ENCODE data around the gene ITGB4. TPM values are rescaled to one million over a fixed set of nuclear protein-coding genes. Genes with fewer than 3 reads are reported as not detected.

ITGB4 gene
- total RNA-seq, 2 donors from 2014 or later: 18.9 to 26.9 TPM

DNA sequence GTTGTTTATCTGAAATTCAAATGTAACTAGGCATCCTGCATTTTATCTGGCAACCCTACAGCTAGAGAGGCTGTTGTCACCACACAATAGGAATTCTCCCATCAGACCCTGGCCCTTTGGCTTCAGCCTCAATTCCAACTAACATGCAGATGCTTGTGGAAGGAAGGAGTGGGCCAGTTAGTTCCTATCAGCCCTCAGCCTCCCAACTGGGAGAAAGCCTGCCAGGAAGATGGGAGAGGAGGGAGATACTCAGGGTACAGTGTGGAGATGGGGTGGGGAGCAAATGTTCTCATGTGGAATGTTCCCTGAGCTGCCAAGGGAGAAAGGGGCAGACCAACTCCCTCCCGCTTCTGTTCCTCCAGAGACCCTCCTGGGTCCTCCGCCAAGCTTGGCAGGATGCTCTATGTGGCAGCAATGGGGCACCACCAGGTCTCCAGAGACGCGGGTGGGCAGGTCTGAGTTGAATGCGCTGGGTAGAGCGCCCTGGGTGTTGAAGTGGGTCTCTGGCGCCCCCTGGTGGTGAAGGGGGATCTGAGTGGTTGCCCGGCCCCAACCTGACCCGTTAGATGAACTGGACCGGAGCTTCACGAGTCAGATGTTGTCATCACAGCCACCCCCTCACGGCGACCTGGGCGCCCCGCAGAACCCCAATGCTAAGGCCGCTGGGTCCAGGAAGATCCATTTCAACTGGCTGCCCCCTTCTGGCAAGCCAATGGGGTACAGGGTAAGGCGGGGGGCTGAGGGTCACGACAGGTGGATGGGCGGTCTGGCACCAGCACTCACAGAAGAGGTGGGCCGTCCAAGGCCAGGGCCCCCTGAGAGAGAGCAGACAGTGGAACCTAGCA lies 28.5 kb downstream of the ITGB4 start:
- peak; percentile 91 for DNase-seq
- intact Hi-C loops (cut with DNase I): loop anchor here (5.0 to 10.0 kb wide), 3 partner anchors 72 to 325 kb away; partner anchors contain the start of gene SMIM5 (in 1 of the 2)
- peak; percentile 65 to 79 for ATAC-seq

DNA sequence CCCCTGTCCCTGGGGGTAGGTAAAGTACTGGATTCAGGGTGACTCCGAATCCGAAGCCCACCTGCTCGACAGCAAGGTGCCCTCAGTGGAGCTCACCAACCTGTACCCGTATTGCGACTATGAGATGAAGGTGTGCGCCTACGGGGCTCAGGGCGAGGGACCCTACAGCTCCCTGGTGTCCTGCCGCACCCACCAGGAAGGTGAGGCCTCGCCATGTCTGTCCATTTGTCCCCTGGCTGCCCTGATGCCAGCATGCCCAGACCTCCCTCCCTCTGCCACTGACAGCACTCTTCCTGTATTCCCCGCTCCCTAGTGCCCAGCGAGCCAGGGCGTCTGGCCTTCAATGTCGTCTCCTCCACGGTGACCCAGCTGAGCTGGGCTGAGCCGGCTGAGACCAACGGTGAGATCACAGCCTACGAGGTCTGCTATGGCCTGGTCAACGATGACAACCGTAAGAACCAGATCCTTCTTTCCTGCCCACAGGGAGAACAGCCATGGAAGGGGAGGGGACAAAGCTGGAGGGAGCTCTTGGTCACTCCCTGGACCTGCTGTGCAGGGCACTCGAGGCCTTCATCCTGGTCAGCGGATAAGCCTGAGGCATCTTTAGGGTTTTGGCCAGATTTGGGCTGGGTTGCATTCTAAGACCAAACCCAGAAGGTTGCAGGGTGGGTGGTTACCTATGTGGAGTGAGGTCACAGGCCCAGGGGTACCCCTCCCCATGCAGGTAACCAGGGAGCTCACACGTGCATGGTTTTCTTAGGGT lies 29.6 kb downstream of the ITGB4 start:
- DNase-seq (no peak), ATAC-seq (no peak)
- intact Hi-C loops (cut with DNase I): loop anchor here (5.0 to 10.0 kb wide), 2 partner anchors 119 to 326 kb away; partner anchors contain the start of gene SMIM5 (in 1 of the 2)

DNA sequence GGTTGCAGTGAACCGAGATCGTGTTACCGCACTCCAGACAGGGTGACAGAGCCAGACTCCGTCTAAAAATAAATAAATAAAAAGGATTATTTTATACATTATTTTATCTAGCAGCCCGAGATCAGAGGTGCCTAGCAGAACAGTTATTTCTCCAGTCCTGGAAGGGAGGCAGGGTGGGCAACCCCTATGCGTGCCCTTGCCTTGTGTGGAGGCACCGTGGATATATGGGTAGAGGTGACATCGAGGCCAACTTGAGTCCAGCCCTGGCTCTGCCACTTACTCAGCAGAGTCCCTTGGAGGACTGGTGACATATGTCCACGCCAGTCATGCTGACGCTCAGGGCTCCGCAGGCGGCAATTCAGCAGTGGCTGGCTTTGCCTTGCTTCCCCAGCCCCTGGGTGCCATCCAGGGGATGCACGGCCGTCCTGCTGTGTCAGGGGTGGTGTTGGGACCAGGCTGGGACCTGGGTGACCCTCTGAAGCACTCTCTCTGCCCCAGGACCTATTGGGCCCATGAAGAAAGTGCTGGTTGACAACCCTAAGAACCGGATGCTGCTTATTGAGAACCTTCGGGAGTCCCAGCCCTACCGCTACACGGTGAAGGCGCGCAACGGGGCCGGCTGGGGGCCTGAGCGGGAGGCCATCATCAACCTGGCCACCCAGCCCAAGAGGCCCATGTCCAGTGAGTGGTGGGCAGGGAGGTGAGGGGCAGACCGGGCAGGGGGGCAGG lies 30.6 kb downstream of the ITGB4 start:
- no peak for ATAC-seq
- intact Hi-C loops (cut with DNase I): loop anchor here (5.0 to 10.0 kb wide), 2 partner anchors 120 to 327 kb away; partner anchors contain the start of gene SMIM5 (in 1 of the 2)
- no peak for DNase-seq

DNA sequence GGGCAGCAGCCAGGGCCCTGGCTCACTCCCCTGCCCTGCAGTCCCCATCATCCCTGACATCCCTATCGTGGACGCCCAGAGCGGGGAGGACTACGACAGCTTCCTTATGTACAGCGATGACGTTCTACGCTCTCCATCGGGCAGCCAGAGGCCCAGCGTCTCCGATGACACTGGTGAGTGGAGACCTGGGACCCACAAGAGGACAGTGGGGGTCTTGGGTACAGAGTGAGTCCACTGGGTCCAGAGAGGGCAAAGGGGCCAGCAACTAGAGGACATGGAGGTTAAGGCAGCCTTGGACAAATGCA lies 31.1 kb downstream of the ITGB4 start:
- ATAC-seq (no peak), DNase-seq (no peak)
- intact Hi-C loops (cut with DNase I): loop anchor here (5.0 to 10.0 kb wide), 2 partner anchors 120 to 328 kb away; partner anchors contain the start of gene SMIM5 (in 1 of the 2)

DNA sequence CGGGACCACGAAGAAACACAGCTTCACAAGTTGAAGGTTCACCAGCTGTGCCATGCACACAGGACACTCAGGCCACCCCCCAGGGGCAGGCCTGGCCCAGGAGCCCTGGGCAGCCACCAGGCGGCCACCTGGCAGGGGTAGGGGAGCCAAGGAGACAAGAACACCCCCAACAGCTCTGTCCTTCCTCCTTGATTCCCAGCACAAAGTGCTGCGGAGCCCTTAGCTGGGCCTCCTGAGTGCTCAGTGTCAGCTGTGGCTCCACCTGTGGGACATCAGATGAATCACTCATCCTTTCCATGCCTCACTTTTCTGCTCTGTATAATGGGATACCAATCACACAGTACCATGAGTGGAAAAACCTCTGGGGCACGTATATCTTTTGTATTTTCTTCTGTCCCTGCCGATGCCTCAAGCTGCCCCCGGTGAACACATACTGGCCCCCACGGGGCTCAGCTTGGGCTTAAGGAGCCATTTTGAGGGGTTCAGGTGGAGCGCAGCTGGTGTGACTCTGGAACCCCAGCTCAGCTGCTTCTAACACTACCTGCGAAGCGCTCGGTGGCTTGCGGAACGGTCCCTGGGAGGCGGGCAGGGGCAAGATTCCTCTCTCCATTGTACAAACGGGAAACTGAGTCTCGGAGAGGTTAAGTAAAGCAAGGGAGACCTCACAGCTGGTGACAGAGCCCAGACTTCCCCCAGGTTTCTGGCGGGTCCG lies 31.7 kb downstream of the ITGB4 start:
- no peak for ATAC-seq
- DNase-seq: no peak
- intact Hi-C loops (cut with DNase I): loop anchor here (5.0 to 10.0 kb wide), 2 partner anchors 121 to 328 kb away; partner anchors contain the start of gene SMIM5 (in 1 of the 2)

DNA sequence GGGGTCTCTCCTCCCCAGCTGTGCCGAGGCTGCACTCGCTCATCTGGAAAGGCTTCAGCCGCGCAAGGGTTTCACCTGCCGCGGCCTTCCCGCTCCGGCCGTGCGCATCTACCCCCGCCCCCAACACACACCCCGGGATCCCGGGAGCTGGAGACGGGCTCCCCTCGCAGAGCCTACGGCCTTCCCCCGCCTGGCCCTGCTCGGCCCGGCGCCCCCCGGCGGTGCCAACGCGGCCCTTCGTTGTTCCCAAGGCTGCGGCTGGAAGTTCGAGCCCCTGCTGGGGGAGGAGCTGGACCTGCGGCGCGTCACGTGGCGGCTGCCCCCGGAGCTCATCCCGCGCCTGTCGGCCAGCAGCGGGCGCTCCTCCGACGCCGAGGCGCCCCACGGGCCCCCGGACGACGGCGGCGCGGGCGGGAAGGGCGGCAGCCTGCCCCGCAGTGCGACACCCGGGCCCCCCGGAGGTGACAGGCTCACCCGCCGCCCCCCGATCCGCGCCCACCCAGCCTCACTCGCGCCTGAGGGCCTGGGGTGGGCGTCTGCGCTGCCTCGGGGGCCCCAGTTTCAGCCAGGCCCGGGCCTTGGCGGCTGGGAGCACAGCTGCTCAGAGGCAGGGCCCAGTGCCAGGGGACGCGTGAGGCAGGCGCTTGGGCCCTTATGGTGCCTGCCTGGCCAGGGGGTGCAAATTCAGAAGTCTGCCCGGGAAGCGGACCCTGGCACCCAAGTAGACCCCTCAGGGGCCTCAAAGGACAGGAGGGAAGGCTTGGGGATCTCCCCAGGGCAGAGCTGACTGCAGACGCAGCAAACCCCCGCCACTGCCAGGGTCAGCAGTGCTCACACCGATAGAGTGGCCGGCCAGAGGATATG lies 32.5 kb downstream of the ITGB4 start:
- DNase-seq: peak; percentile 77
- intact Hi-C loops (cut with DNase I): loop anchor here (5.0 to 10.0 kb wide), 2 partner anchors 121 to 329 kb away; partner anchors contain the start of gene SMIM5 (in 1 of the 2)
- peak; percentile 67 to 83 for ATAC-seq

DNA sequence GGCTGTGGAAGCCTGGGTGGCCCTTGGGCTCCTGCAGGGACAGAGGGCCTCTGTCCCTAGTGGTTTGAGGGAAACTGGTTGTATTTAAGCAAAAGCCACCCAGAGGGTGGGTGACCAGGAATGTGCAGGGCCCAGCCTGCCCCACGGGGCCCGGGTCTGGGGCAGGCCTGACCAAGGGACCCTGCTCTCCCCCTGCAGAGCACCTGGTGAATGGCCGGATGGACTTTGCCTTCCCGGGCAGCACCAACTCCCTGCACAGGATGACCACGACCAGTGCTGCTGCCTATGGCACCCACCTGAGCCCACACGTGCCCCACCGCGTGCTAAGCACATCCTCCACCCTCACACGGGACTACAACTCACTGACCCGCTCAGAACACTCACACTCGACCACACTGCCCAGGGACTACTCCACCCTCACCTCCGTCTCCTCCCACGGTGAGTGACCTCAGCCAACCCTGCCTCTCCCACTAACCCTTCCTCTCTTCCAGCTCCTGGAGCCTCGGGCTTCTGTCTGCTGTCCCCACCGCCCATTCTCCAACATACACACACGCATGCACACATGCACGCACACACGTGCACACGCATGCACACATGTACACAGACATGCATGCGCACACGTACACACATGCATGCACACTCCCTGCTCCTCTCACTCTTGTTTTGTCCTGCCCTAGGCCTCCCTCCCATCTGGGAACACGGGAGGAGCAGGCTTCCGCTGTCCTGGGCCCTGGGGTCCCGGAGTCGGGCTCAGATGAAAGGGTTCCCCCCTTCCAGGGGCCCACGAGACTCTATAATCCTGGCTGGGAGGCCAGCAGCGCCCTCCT lies 33.3 kb downstream of the ITGB4 start:
- ATAC-seq: peak in 1 of 2 donors; percentile 20
- intact Hi-C loops (cut with DNase I): loop anchor here (5.0 to 10.0 kb wide), 2 partner anchors 122 to 330 kb away; partner anchors contain the start of gene SMIM5 (in 1 of the 2)
- DNase-seq: no peak

DNA sequence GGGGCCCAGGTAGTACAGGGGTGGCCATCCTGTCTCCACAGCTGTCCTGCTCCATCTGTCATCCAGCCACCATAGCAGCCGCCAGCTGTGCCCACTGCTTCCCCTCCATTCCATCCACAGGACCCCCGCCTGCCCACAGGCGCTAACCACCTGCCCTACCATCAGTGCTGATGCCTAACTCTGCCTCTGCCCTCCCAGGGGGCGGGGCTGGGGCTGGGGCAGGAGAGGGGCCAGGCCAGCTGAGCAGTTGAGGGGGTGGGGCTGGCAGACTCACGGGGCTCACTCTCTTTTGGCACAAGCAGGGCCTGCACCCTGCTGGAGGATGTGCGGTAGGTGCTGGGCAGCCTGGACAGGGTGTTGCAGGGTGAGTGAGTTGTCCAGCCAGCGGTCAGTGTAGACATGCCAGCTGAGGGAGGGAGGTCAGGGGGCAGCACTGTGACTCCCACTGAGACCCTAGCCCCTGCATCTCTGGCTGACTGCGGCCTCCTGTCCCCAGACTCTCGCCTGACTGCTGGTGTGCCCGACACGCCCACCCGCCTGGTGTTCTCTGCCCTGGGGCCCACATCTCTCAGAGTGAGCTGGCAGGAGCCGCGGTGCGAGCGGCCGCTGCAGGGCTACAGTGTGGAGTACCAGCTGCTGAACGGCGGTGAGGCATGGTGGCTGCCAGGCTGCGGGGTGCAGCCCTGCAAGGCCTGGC lies 34.1 kb downstream of the ITGB4 start:
- intact Hi-C loops (cut with DNase I): loop anchor here in 1 of 2 donors (10.0 kb wide), 1 partner anchor 331 kb away; no protein-coding TSS in a partner anchor
- no peak for DNase-seq
- ATAC-seq: no peak

DNA sequence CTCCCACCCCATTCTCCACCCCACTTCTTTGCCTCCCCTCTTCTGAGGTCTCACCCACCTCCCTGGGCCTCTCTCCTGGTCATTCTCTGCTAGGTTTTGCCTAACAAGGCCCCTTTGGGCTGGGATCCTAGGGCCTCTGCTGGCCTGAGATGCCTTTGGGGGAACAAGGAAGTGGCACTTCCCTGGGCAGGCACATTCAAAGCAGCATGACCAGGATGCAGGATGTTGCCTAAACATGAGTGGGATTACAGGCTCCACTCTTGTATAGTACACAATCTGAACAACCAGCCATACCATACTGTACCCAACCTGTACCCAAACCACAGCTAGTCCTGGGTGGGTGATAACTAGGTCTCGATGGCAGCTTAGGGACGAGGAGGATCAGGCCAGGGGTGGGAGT lies 34.7 kb downstream of the ITGB4 start:
- ATAC-seq (no peak), DNase-seq (no peak)
- intact Hi-C loops (cut with DNase I): loop anchor here in 1 of 2 donors (10.0 kb wide), 1 partner anchor 331 kb away; no protein-coding TSS in a partner anchor

DNA sequence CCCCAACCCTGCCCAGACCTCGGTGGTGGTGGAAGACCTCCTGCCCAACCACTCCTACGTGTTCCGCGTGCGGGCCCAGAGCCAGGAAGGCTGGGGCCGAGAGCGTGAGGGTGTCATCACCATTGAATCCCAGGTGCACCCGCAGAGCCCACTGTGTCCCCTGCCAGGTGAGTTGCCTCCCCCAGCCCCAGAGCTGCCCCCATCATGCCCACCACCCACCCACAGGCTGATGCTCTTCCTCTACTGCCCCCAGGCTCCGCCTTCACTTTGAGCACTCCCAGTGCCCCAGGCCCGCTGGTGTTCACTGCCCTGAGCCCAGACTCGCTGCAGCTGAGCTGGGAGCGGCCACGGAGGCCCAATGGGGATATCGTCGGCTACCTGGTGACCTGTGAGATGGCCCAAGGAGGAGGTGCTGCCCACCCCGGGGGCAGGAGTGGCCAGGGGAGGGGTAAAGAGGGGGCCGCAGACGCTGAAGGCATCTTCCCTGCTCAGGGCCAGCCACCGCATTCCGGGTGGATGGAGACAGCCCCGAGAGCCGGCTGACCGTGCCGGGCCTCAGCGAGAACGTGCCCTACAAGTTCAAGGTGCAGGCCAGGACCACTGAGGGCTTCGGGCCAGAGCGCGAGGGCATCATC lies 35.3 kb downstream of the ITGB4 start:
- DNase-seq (no peak), ATAC-seq (no peak)
- intact Hi-C loops (cut with DNase I): loop anchor here in 1 of 2 donors (10.0 kb wide), 1 partner anchor 332 kb away; no protein-coding TSS in a partner anchor

DNA sequence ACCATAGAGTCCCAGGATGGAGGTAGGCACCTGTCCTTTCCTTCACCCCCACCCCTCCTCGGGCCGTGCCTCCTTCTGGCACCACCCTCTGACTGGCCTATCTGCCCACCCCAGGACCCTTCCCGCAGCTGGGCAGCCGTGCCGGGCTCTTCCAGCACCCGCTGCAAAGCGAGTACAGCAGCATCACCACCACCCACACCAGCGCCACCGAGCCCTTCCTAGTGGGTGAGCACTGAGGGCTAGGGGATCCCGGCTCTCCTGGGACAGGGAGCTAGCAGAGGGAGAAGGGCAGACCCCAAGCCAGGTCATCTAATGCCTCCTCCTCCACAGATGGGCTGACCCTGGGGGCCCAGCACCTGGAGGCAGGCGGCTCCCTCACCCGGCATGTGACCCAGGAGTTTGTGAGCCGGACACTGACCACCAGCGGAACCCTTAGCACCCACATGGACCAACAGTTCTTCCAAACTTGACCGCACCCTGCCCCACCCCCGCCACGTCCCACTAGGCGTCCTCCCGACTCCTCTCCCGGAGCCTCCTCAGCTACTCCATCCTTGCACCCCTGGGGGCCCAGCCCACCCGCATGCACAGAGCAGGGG lies 35.9 kb downstream of the ITGB4 start:
- DNase-seq (no peak), ATAC-seq (no peak)
- intact Hi-C loops (cut with DNase I): loop anchor here in 1 of 2 donors (10.0 kb wide), 1 partner anchor 332 kb away; no protein-coding TSS in a partner anchor

DNA sequence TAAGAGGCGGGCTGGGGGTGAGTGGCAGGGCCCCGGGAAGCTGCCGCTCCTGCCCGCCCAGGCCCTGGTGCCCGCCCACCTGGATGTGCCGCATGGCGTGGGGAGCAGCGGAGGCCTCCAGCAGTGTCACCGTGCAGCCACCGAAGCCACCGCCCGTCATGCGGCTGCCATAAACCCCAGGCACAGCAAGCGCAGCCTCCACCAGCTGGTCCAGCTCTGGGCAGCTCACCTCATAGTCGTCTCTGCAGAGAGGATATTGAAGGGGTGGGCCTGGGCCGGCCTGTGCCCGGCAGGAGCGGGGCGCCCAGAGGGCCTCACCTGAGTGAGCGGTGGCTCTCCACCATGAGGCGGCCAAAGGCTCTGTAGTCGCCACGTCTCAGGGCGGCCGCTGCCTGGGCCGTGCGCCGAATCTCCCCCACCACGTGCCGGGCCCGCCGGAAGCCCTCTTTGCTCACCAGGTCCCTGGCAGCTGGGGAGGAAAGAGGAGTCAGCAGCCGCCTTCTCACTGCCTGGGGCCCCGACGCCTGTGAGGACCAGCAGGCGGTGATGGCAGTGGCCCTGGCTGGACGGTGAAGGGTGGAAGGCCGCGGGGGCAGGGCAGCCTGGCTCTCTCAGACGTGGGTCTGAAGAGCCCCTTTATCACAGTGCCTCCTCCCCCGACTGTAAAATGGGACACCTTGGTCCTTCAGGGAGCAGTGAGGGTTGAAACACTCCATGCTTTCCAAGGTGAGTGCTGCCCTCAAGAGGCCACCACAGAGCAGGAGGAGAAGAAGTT lies 37.1 kb downstream of the ITGB4 start:
- intact Hi-C loops (cut with DNase I): loop anchor here in 1 of 2 donors (10.0 kb wide), 1 partner anchor 334 kb away; no protein-coding TSS in a partner anchor
- ATAC-seq: no peak
- DNase-seq: no peak

DNA sequence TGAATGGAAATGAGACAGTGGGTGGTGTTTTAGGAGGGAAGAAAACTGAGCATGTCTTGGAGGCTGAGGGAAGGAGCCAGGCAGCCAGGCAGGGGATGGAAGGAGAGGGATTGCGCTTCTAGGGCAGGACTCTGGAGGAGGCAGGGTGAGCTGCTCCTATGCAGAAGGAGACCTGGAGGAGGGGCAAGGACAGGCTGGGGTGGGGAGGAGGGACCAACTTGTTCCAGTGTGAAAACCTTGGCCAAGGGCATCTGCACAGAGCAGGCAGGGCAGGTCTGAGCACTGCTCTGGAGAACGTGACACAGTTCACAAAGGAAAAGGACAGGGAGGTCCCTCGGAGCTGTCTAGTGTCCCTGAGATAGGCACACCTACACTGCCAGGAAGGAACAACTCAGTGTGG lies 38.2 kb downstream of the ITGB4 start:
- DNase-seq (no peak), ATAC-seq (no peak)

More for the DNA sequence above, 38.2 kb downstream of the ITGB4 start:
- intact Hi-C loops (cut with DNase I): loop anchor here in 1 of 2 donors (10.0 kb wide), 1 partner anchor 335 kb away; no protein-coding TSS in a partner anchor

Measured in left cardiac atrium (tissue), 4 donors.